Lower lobe of right lung (tissue), 2 donors: ENCODE data around the gene NQO1. TPM values are rescaled to one million over a fixed set of nuclear protein-coding genes. Genes with fewer than 3 reads are reported as not detected.
A peak's percentile ranks its signal among the peaks of the same experiment; 100 is the strongest.

Experiments used
- ATAC-seq, 2 donors: fragments of 200-7000 bp; cut with Tn5 transposase; one replicate each; pipeline ENCODE4 v1.9.1; 2020 to 2022; ENCODE audit warnings: mild to moderate bottlenecking in 2 of 2, moderate library complexity in 2 of 2
- DNase-seq: peaks from one replicate; pipeline ENCODE4 v3.0.0-alpha.2; 2020
- H3K27ac ChIP-seq: fragments of 200-600 bp; one replicate; pipeline ENCODE4 v1.8.0; 2022
- H3K27me3 ChIP-seq: fragments of 200-600 bp; one replicate; pipeline ENCODE4 v1.8.0; 2022; ENCODE audit warnings: low read depth
- H3K36me3 ChIP-seq: fragments of 200-600 bp; one replicate; pipeline ENCODE4 v1.8.0; 2022; ENCODE audit warnings: mild to moderate bottlenecking
- H3K4me1 ChIP-seq: fragments of 200-600 bp; one replicate; pipeline ENCODE4 v1.8.0; 2022
- H3K4me3 ChIP-seq: fragments of 200-600 bp; one replicate; pipeline ENCODE4 v1.8.0; 2022; ENCODE audit warnings: mild to moderate bottlenecking
- H3K9me3 ChIP-seq: fragments of 200-600 bp; one replicate; pipeline ENCODE4 v1.8.0; 2022
- intact Hi-C: fragments of 100-400 bp; cut with DNase I; formaldehyde crosslinking; loops from one replicate; pipeline ENCODE4 v1.11.0; 2022
- total RNA-seq: library from RNA; stranded (reverse); fragmentation: NEBNext Ultra II Directional; extraction: Animal tissue kit (Norgen Biotek cat#: 25700); gene quantifications from one replicate; pipeline ENCODE4 v1.2.1, GENCODE V29; 2021
- TF ChIP-seq, protein P1 (sequence below): fragments of 200-600 bp; IDR thresholded peaks from one replicate; pipeline ENCODE4 v1.8.0; 2022; ENCODE audit warnings: antibody characterized with exemption, mild to moderate bottlenecking
- donor health status: DM: no; HTN: yes; CAD: no; lungs with severe emphysema.

NQO1 gene
- total RNA-seq, 1 donor from 2014 or later, result 57.8 TPM

DNA sequence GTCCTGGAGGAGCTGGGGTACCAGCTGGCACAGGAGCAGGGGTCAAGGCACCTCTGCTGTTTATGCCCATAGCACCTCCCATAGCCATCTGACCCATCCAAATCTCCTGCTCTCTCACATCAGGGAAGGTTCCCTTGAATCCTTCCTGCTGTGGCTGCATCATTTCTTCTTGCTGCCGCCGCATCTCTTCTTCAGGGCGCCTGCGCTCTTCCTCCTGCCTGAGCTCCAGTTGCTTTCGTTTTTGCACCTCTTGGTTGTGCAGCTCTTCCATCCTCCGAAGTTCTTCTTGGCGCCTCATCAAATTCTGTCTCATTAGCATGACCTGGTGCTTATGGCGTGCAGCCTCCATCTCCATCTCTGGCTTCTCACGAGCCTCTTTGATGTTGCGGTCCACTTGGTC is 30.3 kb upstream of the NQO1 start:
- no peak for ATAC-seq

DNA sequence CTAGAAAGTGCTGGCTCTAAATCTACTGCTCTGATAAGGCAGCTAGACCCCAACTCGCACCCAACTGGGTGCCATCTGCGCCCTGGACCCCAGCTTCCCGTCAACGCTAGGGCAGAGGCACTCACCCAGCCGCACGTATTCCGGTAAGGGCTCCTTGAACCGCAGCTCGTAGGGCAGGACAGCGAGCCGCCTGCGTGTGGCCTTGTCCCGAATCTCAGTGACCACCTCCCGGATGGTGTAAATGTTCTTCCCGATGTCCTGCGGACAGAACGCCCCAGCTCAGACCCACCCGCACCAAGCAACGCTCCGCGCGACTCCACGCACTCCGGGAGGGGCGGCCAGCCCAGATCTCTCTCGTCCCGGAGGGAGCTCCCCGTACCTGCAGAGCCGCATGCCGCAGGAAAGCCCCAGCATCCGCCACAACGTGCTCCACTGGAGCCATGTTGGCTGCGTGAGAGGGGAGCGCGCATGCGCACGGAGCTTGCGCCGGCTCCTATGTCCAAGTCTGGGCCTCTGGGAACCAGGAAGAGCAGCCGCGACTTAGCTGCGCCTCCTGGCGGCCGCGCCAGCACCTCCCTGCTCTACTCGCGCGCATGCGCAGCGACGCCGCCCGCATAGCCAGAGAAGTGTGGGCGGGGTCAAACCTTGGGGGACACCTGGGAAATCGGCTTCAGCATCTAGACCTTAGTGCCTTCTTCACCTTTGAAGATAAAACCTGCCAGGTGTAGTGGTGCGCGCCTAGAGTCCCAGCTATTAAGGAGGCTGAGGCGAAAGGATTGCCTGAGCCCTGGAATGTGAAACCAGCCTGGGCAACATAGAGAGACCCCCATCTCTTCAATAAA is 28.3 kb upstream of the NQO1 start, which contains the start of gene NOB1:
TSS of gene NOB1 (minus strand) at position 458 of the 842 bp plus-strand sequence. CDS start at position 442, 16 bp downstream.
- Histone ChIP-seq H3K4me3 (peak within 1 kb of the TSS; percentile 73), H3K4me1 (peaks cover 20% of the 10 kb centered on the region), H3K9me3 (no peaks in the 10 kb centered on the region), H3K27ac (peak within 1 kb of the TSS; percentile 77), H3K36me3 (peaks cover 31% of the 10 kb centered on the region), H3K27me3 (no peaks in the 10 kb centered on the region)
- peak; percentile 99 for ATAC-seq
- TF ChIP-seq, protein P1, sequence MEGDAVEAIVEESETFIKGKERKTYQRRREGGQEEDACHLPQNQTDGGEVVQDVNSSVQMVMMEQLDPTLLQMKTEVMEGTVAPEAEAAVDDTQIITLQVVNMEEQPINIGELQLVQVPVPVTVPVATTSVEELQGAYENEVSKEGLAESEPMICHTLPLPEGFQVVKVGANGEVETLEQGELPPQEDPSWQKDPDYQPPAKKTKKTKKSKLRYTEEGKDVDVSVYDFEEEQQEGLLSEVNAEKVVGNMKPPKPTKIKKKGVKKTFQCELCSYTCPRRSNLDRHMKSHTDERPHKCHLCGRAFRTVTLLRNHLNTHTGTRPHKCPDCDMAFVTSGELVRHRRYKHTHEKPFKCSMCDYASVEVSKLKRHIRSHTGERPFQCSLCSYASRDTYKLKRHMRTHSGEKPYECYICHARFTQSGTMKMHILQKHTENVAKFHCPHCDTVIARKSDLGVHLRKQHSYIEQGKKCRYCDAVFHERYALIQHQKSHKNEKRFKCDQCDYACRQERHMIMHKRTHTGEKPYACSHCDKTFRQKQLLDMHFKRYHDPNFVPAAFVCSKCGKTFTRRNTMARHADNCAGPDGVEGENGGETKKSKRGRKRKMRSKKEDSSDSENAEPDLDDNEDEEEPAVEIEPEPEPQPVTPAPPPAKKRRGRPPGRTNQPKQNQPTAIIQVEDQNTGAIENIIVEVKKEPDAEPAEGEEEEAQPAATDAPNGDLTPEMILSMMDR, result peak; percentile 98
- intact Hi-C loops, result no loop called here
- DNase-seq, result peak; percentile 98

More for the DNA sequence above, 30.3 kb upstream of the NQO1 start:
- Histone ChIP-seq H3K4me1 (peaks cover 24% of the 10 kb centered on the region), H3K9me3 (no peaks in the 10 kb centered on the region), H3K27me3 (no peaks in the 10 kb centered on the region), H3K36me3 (peaks cover 11% of the 10 kb centered on the region), H3K27ac (no peak overlapping the region), H3K4me3 (no peak overlapping the region)
- TF ChIP-seq, protein P1, result no peak
- DNase-seq, result no peak
- intact Hi-C loops, result no loop called here

DNA sequence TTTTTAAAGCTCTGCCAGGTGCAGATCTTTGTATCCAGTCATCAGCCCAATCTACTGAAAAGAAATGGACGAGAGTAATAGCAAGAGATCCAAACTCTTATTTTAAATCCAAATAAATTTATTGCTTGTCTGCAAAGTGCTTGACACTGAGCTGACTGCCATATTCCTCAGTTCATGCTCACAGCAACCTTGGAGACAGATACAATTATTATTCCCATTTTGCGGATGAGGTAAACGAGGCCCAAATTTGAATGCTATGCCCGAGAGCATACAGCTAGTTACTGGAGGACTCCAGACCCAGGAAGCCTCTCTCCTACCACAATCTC is 27.7 kb upstream of the NQO1 start:
- DNase-seq (no peak), ATAC-seq (no peak)
- no peaks in the 10 kb centered on the region for H3K27me3 ChIP-seq
- peak overlapping the region; percentile 73 for H3K4me3 ChIP-seq
- peaks cover 20% of the 10 kb centered on the region for H3K4me1 ChIP-seq
- intact Hi-C loops, result no loop called here
- peaks cover 37% of the 10 kb centered on the region for H3K36me3 ChIP-seq
- peak overlapping the region; percentile 77 for H3K27ac ChIP-seq
- no peaks in the 10 kb centered on the region for H3K9me3 ChIP-seq
- TF ChIP-seq, protein P1, result no peak

DNA sequence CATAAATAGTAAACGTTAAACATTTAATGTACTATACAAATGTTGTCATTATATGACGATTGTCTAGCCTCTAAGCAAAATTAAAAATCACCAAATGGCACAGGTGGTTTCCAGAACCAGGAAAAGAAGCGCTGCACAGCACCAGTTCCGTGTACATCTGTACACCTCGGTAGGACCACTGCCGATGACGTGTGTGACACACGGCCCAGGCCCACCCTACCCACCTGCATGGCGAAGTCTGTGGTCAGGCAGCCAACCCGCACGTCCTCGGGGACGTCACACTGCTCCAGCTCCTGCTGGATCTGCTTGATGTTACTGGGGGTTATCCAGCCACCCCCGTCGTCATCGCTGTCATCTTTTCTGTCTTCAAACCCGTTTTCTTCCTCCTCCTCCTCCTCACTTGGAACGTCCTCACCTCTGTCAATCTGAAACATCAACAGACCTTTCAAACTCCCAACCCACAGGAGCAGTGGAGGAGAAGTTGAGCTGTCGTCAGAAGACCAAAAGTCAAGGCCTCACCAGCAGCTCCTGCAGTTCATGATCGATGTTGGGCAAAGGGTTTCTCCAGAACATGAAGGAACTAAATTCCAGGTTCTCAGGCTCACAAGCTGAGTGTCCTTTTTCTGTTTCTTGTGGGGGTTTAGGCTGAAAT is 22.5 kb upstream of the NQO1 start:
- H3K27ac ChIP-seq, result no peak overlapping the region

DNA sequence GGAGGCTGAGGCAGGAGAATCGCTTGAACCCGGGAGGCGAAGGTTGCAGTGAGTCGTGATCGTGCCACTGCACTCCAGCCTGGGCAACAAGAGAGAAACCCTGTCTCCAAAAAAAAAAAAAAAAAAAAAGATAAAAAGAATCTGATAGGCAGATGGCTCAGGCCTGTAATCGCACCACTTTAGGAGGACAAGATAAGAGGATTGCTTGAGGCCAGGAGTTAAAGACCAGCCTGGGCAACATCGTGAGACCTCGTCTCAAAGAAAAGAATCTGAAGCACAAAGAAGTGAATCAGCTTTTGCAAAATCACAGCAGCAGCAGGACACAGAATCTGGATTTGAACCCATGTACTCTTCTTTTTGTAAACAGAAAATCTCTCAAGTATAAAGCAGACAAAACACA is 20.8 kb upstream of the NQO1 start:
- H3K36me3 ChIP-seq, result peaks cover 100% of the 10 kb centered on the region
- no peaks in the 10 kb centered on the region for H3K27me3 ChIP-seq
- H3K9me3 ChIP-seq, result no peaks in the 10 kb centered on the region
- no peak overlapping the region for H3K4me3 ChIP-seq
- no peak overlapping the region for H3K27ac ChIP-seq
- DNase-seq, result no peak
- intact Hi-C loops, result no loop called here
- no peaks in the 10 kb centered on the region for H3K4me1 ChIP-seq
- TF ChIP-seq, protein P1, result no peak
- ATAC-seq, result no peak

More for the DNA sequence above, 22.5 kb upstream of the NQO1 start:
- Histone ChIP-seq H3K27me3 (no peaks in the 10 kb centered on the region), H3K36me3 (peaks cover 90% of the 10 kb centered on the region), H3K4me1 (peaks cover 16% of the 10 kb centered on the region), H3K4me3 (no peak overlapping the region), H3K9me3 (no peaks in the 10 kb centered on the region)
- DNase-seq, result no peak
- TF ChIP-seq, protein P1, result no peak
- intact Hi-C loops, result no loop called here
- peak in 1 of 2 donors; percentile 27 for ATAC-seq
